ENCODE data around the gene PHF19.

The PHF19 gene

DNA sequence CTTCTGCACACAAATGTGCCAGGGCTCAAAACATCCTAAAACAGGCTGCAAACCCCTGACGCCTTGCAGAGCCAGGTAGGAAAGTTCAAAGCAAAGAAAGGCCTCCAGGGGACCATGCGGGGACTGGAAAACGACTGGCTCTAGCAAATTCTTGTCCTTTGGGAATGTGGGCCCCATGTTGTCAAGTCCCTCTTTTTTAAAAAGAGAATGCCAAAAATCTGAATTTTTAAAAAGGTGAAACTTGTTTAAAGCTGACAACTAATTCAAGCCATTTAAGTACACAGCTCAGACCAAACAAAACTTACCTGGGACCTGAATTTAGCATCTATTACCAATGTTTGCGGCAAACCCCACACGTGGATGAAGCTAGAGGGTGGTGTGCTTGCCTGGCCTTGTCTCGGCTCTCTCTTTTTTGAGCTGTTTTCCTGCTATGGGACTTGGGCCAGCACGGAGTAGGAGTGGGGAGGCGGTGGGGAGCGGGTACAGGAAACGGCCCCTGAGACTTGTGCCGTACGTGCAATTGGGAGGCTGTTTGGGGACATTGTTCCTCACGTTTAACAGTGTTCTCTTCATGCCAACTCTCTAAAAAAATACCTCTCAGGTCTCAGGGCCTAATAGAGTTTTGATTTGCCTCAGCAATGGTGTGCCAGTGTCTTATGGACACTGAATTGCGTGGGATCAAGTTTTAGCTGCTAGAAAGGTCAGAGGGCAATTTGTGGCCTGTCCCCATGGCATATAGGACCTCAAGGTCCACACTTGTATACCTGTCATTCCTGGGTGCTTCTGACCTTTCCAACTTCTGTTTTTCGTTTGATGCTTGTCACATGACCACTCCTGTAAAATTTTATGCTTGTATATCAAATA, 15.1 kb upstream of the PHF19 start:
- DNase-seq (ENCODE audit: low read depth): no peak

DNA sequence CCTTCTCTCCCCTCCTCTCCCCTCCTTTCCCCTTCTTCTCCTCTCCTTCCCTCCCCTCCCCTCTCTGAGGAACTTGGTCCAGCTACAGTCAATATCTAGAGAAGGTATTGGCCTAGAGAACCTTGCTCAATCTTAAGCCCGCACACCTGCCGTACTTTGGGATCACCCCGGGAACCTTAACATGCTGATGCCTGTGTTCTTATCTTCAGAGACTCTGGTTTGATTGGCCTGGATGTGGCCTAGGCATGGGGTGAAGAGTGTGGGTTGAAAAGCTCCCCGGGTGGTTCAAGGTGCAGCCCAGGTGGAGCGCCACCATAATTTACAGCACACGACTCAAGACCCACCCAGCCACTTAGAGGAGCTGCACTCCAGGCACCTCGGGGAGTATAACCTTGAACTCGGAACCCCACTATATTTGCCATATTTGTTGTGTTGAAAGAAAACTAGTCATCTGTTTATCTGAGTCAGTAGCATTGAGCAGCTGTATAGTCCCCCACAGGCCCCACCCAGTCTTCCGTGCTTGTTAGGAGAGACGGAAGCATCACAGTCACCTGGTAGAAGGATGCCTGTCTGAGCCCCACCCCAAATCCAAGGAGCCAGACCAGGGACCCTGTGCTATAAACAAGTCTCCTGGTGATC, 14.4 kb upstream of the PHF19 start:
- DNase-seq (ENCODE audit: low read depth): no peak

DNA sequence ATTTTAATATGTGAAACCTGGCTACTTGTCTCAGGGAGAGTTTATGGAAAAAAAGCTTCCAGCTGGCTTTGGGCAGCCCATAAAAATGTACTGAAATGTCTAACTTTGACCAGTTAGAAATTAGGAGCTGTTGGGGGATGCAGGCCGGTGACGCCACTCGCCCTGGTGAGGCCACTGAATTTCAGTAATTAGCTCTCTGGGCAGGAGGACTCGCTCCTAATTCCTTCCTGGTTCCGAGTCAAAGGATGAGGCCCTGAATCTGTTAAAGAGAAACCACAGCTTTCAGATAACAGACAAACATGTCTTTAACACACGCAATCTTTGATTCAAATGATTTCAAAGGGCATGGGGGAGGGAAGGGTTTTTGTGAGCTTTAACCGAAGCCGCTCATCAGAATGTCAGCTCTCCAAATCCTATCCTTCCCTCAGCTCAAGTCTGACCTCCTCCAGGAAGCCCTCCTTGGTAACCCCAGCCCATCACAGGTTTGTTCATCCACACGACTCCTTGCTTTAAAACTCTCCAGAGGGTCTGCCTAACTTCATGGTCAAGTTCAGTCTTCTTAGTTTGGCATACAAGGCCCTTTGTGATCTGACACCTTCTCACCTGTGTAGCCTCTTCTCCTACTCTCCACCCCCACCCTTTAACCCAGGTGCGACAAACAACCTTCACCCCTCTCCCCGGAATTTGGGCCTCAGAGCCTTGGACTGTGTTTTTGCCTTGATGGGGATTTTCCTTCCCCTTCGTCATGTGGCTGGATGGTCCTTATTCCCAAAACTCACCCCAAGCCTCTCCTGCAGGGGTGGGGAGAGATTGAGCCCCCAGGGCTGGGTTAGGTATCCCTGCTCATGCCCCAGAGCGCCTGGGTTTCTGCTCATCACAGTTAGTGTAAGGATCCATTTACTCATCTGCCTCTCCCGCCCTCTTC, 13.6 kb upstream of the PHF19 start:
- no peak for DNase-seq (ENCODE audit: low read depth)

DNA sequence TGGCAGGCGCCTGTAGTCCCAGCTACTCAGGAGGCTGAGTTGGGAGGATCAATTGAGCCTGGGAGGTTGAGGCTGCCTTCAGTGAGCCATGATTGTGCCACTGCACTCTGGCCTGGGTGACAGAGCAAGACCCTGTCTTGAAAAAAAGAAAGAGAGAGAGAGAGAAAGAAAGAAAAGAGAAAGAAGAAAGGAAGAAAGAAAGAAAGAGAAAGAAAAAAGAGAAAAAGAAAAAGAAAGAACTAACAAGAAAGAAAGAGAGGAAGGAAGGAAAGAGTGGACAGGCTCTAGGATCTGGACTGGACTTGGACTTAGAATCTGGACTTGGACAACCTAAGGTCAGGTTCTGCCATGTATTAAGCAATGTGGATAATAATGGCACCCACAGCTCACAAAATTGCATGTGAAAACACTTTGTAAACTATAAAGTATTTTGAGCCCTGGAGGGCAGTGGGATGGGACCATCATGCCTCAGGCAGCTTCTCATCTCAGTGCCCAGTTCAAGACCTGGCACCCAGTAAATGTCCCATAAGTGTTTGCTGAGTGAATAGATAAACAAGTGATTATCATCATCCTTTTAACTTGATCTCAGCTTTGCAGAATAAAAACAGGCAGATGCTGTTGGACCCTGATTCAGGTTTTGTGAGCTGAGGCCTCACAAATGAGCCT, 12.8 kb upstream of the PHF19 start:
- no peak for DNase-seq (ENCODE audit: low read depth)

DNA sequence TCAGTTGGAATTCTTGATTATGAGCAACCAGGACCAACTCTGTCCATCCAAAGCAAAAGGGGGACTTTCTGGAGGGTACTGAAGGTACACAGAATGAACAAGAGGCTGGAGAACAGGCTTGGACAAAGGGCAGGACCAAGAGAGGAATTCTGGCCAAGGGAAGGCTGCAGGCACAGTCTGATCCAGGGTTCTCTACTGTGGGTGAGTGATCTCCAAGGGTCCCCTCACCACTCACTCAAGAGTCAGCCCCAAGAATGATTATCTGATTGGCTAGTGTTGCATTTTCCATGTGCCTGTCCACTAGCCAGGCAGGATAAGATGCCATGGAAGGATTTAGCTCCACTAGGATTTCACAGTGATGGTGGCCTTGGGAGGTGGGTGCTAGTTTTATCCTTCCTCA, 11.6 kb upstream of the PHF19 start:
- DNase-seq (ENCODE audit: low read depth): no peak

DNA sequence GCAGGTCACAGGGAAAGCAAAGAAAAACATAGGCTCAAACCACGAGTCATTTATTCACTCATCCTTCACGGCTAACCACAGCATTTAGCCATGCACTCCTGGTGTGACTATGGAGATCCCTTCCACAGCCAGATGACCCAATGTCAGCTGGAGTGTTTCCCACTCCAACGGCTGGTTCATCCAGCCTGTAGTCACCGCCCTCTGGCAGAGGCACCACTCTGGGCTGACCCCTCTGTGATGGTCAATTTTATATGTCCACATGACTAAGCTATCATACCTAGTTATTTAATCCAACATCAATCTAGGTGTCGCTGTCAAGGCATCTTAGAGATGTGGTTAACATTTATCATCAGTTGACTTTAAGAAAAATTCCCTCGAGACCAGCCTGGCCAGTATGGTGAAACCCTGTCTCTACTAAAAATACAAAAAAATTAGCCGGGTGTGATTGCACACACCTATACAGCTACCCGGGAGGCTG, 9.5 kb upstream of the PHF19 start:
- DNase-seq (ENCODE audit: low read depth): peak; percentile 86

DNA sequence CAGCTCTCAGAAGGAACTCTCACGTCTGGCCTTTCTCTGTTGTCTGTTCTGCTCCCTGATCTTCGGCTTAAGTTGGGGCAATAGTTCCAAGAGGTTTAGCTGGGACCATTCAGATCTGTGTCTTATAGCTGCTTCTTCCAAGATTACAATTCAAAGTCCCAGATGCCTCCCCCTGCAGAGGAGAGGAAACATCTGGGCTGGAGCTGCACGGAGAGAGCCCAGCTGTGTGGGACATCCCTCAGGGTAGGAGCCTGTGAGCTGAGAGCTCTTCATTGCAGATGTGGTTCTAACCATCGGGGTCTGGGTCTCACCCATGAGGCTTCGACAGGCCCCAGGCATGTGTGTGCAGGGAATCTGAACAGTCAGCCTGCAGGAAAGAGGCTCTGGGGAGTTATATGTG, 9.0 kb upstream of the PHF19 start:
- DNase-seq (ENCODE audit: low read depth): no peak

DNA sequence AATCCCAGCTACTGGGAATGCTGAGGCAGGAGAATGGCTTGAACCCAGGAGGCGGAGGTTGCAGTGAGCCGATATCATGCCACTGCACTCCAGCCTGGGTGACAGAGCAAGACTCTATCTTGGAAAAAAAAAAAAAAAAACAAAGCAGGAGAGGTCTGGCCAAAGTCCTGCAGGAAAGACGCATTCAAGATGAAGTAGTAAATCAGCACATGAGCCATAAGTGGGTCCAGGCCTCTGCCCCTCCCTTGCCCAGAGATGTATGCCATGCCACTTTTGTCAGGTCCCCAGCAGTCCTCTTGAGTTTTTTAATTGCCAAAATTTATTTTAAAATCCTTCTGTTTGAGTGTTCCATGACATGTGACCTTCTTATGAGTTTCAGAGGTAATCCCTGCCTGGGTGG, 8.5 kb upstream of the PHF19 start:
- DNase-seq (ENCODE audit: low read depth): no peak

DNA sequence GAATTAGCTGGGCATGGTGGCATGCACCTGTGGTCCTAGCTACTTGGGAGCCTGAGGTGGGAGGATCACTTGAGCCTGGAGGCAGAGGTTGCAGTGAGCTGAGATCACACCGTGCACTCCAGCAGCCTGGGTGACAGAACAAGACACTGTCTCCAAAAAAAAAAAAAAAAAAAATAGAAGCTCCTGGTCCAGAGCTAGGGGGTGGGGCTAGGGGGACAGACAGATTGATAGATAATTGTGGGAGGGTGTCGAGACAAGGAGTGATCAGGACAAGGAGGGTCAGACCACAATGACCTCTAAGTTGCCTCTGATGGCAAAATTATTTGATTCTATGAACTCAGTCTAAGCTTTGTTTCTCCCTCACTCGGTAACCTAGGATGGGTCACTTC, 6.6 kb upstream of the PHF19 start:
- no peak for DNase-seq (ENCODE audit: low read depth)

DNA sequence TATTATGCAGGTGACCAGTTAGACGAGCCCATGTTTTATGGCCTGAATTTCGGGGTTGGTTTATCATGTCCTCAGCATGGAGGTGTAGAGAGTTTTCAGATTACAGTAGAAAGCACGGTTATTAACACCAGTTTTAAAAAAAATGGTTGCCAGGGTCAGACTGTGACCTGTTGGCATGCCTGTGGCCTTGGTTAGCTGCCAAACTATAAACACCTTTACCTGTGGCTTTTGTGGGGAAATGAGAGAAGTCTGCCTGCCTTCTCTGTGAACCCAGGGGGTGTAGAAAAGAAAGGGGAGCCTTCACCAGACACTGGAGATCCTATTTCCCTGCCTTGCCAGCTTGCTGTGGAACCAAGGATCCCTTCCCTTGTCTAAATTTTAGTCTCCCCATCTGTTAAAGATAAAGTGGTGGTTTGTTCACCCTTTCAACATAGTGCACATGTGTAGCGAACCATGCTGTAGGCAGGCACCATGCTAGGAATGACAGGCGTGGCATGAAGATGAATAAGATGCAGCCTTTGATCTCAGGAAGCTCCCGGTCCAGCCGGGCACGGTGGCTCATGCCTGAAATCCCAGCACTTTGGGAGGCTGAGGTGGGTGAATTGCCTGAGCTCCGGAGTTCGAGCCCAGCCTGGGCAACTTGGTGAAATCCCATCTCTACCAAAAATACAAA, 6.1 kb upstream of the PHF19 start:
- no peak for DNase-seq (ENCODE audit: low read depth)

DNA sequence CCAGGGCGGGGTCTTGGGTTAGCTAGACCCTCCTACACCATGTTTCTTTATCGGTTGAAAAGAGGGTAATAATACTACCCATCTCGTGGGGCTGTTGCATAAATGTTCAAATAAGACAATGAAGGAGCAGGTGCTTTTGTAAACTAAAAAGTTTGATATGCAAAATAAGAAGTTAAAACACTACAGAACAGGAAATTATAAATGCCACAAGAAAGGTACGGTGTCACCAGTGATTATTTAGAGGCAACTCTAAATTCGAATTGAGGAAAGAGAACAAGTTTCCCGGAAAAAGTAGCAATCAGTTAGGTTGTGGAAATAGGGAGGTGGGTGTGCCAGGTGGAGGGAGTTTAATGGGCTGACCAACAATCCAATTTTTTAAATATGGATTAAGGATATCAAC, 2.5 kb upstream of the PHF19 start:
- DNase-seq (ENCODE audit: low read depth): no peak

DNA sequence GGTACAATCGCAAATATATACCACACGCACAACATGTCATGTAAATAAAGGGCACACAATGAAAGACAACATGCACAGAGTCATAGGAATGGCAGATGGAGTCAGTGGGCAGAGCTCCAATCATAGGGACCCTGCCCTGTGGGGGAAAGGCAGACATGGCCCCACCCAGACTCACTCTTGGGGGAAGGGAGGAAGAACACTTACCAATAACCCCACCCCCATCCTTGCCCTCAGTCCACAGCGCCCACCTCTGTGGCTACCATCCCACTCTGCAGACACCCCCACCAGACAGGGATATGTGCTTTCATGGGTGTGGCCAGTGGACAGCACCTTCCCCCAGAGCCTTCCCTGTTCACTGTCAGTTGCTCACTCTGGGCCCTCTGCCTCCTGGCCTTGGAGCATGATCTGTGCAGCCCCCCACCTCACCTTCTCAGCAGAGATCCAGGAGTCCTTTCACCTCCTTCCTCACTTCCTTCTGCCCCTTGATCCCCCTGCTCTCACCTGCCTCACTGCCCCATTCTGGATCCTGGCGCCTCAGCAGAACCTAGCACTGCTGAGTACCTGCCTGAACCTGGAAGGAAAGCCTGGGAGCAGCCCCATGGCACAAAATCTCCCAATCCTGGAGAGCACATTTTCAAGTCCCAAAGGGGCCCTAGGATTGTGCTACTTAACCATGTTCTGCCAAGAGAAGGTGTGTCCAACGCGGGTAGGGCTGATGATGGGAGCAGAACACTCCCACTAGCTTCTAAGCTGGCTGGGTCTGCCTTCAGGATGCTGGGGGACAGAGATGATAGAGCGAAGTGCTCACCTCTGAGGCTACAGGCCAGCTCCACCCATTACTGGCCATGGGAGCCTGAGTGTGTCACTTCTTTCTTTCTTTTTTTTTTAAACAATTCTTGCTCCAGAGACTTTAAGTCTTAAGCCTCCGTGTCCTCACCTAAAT, 1.5 kb upstream of the PHF19 start:
- DNase-seq (ENCODE audit: low read depth): no peak

DNA sequence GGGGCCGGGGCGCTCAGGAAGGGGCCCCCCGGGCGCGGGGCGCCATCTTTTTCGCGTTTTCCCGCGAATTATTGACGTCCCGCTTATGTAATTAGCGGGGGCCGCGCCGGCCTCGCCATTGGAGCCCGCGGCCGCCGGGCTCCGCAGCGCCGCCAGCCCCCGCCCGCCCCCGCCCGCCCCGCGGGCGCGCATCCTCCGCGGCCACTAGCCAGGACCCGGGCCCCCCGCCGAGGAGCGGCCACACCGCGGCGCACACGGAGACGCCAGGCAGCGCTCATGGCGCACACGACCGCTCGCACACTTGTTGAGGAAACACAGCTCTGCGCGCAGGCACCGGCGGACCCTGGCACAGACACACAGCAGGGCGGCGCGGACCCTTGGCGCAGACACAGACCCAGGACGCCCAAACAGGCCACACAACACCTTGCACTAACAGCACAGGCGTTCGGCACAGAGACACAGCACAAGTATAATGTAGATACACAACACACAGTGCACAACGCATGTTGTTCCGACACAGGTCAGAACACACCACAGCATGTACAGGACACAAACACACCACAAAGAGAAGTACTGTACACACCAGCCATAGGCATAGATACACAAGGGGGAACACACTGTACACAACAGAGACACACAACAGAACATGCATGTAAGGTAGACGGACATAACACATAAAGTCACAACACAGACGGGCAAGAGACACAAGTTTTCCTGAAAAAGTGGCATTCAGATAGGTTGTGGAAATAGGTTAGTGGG, 467 bp upstream of the PHF19 start:
- DNase-seq (ENCODE audit: low read depth): no peak

DNA sequence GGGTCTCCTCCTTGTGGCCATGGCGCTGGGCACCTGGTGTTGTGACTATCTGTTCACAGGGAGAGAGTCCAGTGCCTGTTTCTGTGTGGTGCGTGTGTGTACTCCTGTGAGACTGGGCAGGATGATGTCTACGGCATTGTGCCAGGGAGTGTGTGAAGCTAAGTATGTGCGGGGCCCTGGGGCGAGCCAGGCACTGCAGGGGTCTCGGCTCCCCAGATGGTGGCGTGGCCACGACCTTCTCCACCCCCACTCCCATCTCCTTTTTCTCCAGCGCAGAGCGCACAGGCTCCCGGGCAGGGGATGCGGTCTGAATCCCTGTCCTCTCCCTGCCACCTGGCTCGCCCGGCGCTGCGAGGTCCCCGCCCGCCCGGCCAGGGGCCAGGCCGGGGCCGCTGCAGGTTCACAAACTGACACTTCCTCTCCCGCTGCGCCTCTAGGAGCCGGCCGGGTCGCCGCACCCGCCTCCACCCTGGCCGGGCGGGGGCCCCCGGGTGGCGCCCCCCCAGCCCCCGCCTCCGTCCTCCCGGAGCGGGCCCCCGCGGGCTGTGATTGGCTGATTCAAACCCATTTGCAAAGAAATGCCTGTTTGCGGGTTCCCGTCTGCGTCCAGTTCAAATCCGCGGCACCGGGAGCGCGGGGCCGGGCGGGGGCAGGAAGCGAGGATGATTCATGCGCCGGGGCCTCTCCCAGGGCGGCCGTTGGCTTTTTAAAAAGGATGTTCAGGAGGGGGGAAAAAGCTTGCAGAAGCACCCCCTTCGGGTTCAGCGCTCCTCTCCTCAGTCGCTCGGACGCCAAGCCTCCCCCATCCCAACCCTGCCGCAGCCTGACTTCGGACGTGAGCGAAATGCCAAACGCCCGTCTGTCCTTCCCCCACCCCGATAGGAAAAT, 790 bp downstream of the PHF19 start:
- peak; percentile 77 for DNase-seq (ENCODE audit: low read depth)

DNA sequence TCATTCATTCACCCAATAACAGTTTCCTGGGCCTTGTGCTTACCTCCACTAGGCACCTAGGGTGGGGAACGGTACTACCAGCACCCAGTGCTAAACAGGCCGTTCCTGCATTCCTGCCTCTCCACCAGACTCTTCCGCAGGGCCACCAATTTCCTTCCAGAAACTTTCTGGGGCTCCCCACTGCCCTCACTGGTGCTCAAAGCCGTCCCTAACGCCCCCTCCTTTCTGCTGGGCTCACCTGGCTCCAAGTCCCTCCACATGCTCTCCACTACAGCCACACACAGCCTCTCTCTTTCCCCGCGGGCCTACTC, 1.4 kb downstream of the PHF19 start:
- DNase-seq (ENCODE audit: low read depth): no peak

DNA sequence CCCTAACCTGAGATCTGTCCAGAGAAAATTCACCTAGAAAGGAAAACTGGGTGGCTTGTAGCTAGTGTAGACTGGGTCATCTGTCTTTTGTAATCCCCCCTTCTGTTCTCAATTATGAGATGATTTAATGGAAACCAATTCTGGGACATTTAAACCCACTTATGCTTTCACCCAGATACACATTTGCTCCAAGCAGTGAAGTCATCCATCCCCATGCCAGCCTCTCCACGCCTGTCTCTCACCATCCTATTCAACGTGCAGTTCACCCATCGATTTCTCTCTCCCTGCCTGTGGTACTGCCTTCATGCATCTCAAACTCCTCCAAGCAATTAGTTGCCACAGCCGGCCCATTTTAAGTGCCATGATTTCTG, 1.8 kb downstream of the PHF19 start:
- no peak for DNase-seq (ENCODE audit: low read depth)

DNA sequence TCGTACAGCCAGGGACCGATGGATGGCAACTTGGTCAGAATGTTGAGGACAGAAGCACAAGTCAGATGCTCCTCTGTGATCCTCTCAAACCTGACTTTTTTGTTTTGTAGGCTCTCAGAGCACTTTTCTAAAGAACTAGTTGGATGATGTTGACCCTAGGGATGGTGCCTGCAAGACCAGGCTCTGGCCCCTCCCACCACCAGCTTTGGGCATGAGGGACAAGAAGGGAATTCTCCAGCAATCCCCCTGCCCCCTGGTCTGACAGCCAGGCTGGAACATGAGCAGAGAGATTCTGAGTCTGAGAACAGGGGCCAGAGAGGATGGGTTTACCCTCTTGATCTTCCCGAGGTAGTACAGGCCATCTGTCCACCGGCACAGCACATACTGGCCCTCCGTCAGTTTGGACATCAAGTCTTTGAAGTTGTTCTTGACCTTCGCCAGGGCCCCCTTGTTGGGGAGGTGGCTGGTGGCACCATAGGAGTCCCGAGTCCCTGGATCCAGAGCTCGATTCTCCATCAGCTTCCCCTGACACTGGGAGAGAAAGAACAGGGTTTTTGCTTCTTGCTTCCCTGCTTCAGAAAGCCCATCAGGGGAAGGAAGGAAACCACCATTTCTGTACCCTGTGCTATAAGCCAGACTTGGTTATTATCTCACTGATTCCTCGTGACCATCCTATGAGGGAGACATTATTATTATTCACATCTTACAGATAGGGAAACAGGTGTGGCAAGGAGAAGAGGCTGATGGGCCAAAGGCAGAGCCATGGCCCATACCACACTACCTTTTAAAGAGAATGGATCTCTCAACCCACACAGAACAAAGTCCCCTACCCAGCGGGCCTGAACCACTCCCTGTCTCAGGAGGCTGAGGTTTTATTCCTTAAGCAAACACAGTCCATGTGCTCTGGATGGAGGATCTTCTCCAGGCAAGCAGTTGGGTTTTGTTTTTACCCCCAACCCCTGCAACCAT, 2.5 kb downstream of the PHF19 start:
- no peak for DNase-seq (ENCODE audit: low read depth)

DNA sequence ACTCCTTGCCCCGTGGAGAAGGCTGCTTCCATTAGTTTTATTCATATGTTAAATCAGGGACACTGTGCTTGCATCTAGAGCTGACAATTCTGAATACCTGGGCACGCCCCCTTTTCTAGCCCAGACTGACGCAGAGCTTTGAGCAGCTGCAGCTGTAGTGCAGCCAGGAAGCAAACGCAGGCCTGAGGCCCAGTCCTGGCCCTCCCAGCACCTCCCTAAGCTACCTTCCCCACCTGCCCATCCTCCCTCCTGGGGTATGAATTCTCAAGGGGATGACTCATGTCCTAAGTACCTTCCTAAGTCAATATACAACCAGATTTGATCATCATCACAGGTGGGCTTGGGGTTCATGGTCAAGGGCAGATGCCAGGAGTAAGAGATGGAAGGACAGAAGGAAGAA, 3.5 kb downstream of the PHF19 start:
- DNase-seq (ENCODE audit: low read depth): no peak

Measured in stromal cell of bone marrow (primary cell).